IMR-90 (cell line): ENCODE measurements around the gene ARSB.

Experiments
- BHLHE40 ChIP-seq: fragments of 150-350 bp; IDR thresholded peaks from 2 replicates; pipeline ENCODE4 v1.6.1; 2016; ENCODE audit warnings: mild to moderate bottlenecking, low read depth, low read length
- POLR2A ChIP-seq: IDR thresholded peaks from 2 replicates; pipeline ENCODE4 v1.6.1; 2012; ENCODE audit warnings: mild to moderate bottlenecking, low read depth, low read length
- RCOR1 ChIP-seq: IDR thresholded peaks from 2 replicates; pipeline ENCODE4 v1.6.1; 2012; ENCODE audit warnings: mild to moderate bottlenecking, low read length, improper control_type of control experiment; ENCODE audit not compliant: insufficient replicate concordance
- SMC3 ChIP-seq: fragments of 150-350 bp; IDR thresholded peaks from 2 replicates; pipeline ENCODE4 v1.6.1; 2016; ENCODE audit warnings: low read depth, mild to moderate bottlenecking, antibody characterized with exemption, low read length, moderate library complexity
- TF ChIP-seq, protein P1 (sequence below): conservative IDR thresholded peaks from 2 replicates; pipeline ENCODE4 v1.5.1; 2012; ENCODE audit warnings: mild to moderate bottlenecking, low read depth, low read length, improper control_type of control experiment
- TF ChIP-seq, protein P2 (sequence below): fragments of 150-350 bp; IDR thresholded peaks from 2 replicates; pipeline ENCODE4 v1.6.1; 2017; ENCODE audit warnings: mild to moderate bottlenecking, antibody characterized with exemption, low read length, low read depth

DNA sequence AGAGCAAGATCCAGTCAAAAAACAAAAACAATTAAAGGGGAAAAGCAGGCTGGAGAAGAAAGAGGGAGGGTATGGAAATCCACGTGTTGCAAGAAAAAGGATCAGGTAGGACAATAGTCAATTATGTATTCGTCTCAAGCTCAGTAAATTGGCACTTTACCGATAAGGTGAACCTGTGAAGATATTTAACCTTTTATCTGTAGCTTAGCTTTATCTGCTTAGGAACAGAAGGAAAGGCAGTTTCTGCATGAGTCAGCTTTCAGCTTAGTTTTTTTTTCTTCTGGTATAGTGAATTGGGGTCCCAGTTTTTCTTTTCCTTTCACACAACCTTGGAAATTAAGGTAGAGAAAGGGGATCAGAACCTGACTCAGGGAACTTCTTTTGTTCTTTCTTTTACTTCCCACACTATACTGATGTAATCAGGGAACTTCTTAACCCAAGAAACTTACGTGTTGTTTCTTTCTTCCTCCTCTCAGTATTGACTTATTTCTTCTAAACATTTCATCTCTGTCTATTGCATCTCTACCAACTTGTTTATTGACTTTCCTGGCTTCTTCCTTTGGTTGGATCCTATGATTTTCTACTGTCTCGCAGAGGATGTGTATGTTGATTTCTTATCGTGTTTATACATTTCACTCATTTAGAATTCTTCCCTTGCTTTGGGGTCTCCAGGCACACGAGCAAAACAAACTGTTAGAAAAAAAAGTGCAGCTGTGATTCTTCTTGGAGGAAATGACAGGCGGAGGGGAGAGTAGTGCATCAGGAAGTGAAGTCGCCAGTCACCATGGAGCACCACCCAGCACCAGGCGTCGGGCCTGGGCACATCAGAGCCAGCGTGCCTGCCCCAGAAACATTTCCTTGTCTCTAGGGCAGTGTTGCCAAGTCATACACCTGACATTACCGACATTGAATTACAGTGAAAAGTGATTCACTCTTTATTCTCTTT lies 213.6 kb downstream of the ARSB start:
- TF ChIP-seq SMC3 (no peak), BHLHE40 (no peak), POLR2A (no peak), RCOR1 (no peak)
- TF ChIP-seq, protein P1, sequence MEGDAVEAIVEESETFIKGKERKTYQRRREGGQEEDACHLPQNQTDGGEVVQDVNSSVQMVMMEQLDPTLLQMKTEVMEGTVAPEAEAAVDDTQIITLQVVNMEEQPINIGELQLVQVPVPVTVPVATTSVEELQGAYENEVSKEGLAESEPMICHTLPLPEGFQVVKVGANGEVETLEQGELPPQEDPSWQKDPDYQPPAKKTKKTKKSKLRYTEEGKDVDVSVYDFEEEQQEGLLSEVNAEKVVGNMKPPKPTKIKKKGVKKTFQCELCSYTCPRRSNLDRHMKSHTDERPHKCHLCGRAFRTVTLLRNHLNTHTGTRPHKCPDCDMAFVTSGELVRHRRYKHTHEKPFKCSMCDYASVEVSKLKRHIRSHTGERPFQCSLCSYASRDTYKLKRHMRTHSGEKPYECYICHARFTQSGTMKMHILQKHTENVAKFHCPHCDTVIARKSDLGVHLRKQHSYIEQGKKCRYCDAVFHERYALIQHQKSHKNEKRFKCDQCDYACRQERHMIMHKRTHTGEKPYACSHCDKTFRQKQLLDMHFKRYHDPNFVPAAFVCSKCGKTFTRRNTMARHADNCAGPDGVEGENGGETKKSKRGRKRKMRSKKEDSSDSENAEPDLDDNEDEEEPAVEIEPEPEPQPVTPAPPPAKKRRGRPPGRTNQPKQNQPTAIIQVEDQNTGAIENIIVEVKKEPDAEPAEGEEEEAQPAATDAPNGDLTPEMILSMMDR, result no peak
- TF ChIP-seq, protein P2, sequence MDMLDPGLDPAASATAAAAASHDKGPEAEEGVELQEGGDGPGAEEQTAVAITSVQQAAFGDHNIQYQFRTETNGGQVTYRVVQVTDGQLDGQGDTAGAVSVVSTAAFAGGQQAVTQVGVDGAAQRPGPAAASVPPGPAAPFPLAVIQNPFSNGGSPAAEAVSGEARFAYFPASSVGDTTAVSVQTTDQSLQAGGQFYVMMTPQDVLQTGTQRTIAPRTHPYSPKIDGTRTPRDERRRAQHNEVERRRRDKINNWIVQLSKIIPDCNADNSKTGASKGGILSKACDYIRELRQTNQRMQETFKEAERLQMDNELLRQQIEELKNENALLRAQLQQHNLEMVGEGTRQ, result no peak
